Stimulated activated CD4-positive, alpha-beta T cell treated with anti-CD3 and anti-CD28 coated beads, Interleukin-15, amount 100 ng/mL, for 1 hour (primary cell): ENCODE measurements around the gene FTL.

ENCODE experiments used
- DNase-seq, 2 donors: peaks; one replicate each; pipeline ENCODE4 v3.0.0-alpha.2; 2020; ENCODE audit warnings: low read depth in 1 of 2, low spot score in 1 of 2

The FTL gene

GRCh38 chr19:48964205-48965039 lies 687 bp upstream of the FTL start:
- no peak for DNase-seq

- peak; percentile 72 to 76 for DNase-seq
These were observed 864 bp downstream of the FTL start for GRCh38 chr19:48965806-48966540.

- no peak for DNase-seq
These were observed 1.6 kb downstream of the FTL start for GRCh38 chr19:48966541-48967345.

- no peak for DNase-seq
These were observed 2.5 kb downstream of the FTL start for GRCh38 chr19:48967346-48968178.

GRCh38 chr19:48968179-48968661 lies 3.1 kb downstream of the FTL start:
- no peak for DNase-seq

- no peak for DNase-seq
These were observed 3.7 kb downstream of the FTL start for GRCh38 chr19:48968813-48969218.

GRCh38 chr19:48969276-48970138 lies 4.4 kb downstream of the FTL start:
- DNase-seq, result no peak

GRCh38 chr19:48970139-48970766 lies 5.1 kb downstream of the FTL start:
- DNase-seq, result no peak

GRCh38 chr19:48970923-48971395 lies 5.8 kb downstream of the FTL start:
- DNase-seq, result peak; percentile 65 to 78

GRCh38 chr19:48975947-48976847 lies 11.1 kb downstream of the FTL start:
- DNase-seq, result no peak

GRCh38 chr19:48977061-48977460 lies 12.0 kb downstream of the FTL start:
- DNase-seq, result no peak

- no peak for DNase-seq
These were observed 17.2 kb downstream of the FTL start for GRCh38 chr19:48982280-48982679.

- no peak for DNase-seq
These were observed 20.6 kb downstream of the FTL start for GRCh38 chr19:48985711-48986110.

GRCh38 chr19:48986211-48986610 lies 21.1 kb downstream of the FTL start:
- DNase-seq, result no peak

GRCh38 chr19:48987323-48987722 lies 22.2 kb downstream of the FTL start:
- DNase-seq, result no peak

- DNase-seq, result no peak
These were observed 23.2 kb downstream of the FTL start for GRCh38 chr19:48988286-48988685.

- DNase-seq, result no peak
These were observed 23.8 kb downstream of the FTL start for GRCh38 chr19:48988860-48989259.

- no peak for DNase-seq
These were observed 24.7 kb downstream of the FTL start for GRCh38 chr19:48989701-48990291.
